Mesodermal cell (in vitro differentiated cells): ENCODE measurements around the gene HTR1E. TPM values are rescaled to one million over a fixed set of nuclear protein-coding genes. Genes with fewer than 3 reads are reported as not detected.
"Not testable (repeated sequence)": the region's sequence is repeated elsewhere in the genome, so short reads cannot be mapped to it uniquely, and the experiment has no call there.

ENCODE experiments used
- H3K27ac ChIP-seq: 2 replicates; pipeline ENCODE4 v1.7.0; 2013; ENCODE audit warnings: mild to moderate bottlenecking, low read depth, low read length, moderate library complexity; ENCODE audit not compliant: severe bottlenecking
- H3K36me3 ChIP-seq: 2 replicates; pipeline ENCODE4 v1.7.1; 2013; ENCODE audit warnings: mild to moderate bottlenecking, low read length, moderate library complexity; ENCODE audit not compliant: control insufficient read depth, insufficient read depth
- H3K4me1 ChIP-seq: one replicate; pipeline ENCODE4 v1.7.1; 2013; ENCODE audit warnings: mild to moderate bottlenecking, low read length; ENCODE audit not compliant: insufficient read depth, control insufficient read depth, poor library complexity, severe bottlenecking
- H3K4me3 ChIP-seq: 2 replicates; pipeline ENCODE4 v1.7.0; 2013; ENCODE audit warnings: low read length, control low read depth, mild to moderate bottlenecking; ENCODE audit not compliant: insufficient read depth, poor library complexity, severe bottlenecking; ENCODE audit errors: extremely low read depth
- H3K9me3 ChIP-seq: 2 replicates; pipeline ENCODE4 v1.7.1; 2013; ENCODE audit warnings: mild to moderate bottlenecking, low read length, moderate library complexity; ENCODE audit not compliant: control insufficient read depth
- WGBS, 2 experiments: methylation state at CpG; one replicate each; pipeline ENCODE4 v1.1.5; 2013; ENCODE audit warnings: missing lambda C conversion rate in 2 of 2; ENCODE audit not compliant: insufficient coverage in 2 of 2; 5-methylcytosine and 5-hydroxymethylcytosine counted together
- polyA plus RNA-seq, 2 experiments: library from polyadenylated mRNA; stranded (reverse); fragments of 50-300 nt; gene quantifications; one replicate each; pipeline ENCODE4 v1.2.3, GENCODE V29; 2013

HTR1E gene
- polyA plus RNA-seq (2013, experiment 1 of 2), result 1.9 TPM
- polyA plus RNA-seq (2013, experiment 2 of 2), result 3.5 TPM

GRCh38 chr6:86937219-86938079 is at the start of gene HTR1E:
HTR1E (plus strand) TSS chr6:86937528; CDS start chr6:87015335, 77,807 bp downstream.
- Histone ChIP-seq H3K4me1 (no peaks in the 10 kb centered on the region), H3K27ac (no peak within 1 kb of the TSS), H3K4me3 (peak within 1 kb of the TSS; percentile 33), H3K9me3 (no peaks in the 10 kb centered on the region), H3K36me3 (no peaks in the 10 kb centered on the region)
- 2 to 8% methylated on average over 30 to 46 of the region's 55 CpGs for WGBS, 2 experiments

- WGBS, 2 experiments, result no CpG with 5 or more reads among the region's 4 CpGs
- H3K36me3 ChIP-seq, result no peaks in the 10 kb centered on the region
- no peaks in the 10 kb centered on the region for H3K4me1 ChIP-seq
- no peak overlapping the region for H3K4me3 ChIP-seq
- no peak overlapping the region for H3K27ac ChIP-seq
- H3K9me3 ChIP-seq, result no peaks in the 10 kb centered on the region
Measured at GRCh38 chr6:86888301-86888700, 49.0 kb upstream of the HTR1E start.

GRCh38 chr6:86897265-86897664 is 40.1 kb upstream of the HTR1E start:
- WGBS, 2 experiments, result 92 to 94% methylated on average over 6 to 7 of the region's 8 CpGs
- not testable (repeated sequence) for H3K27ac ChIP-seq, H3K36me3 ChIP-seq, H3K4me3 ChIP-seq, H3K9me3 ChIP-seq, H3K4me1 ChIP-seq

GRCh38 chr6:86913795-86914194 is 23.5 kb upstream of the HTR1E start:
- WGBS, 2 experiments, result 60 to 100% methylated on average over 1 to 2 of the region's 2 CpGs
- Histone ChIP-seq H3K4me1 (no peaks in the 10 kb centered on the region), H3K27ac (no peak overlapping the region), H3K9me3 (no peaks in the 10 kb centered on the region), H3K4me3 (no peak overlapping the region), H3K36me3 (no peaks in the 10 kb centered on the region)

GRCh38 chr6:86916393-86916792 is 20.9 kb upstream of the HTR1E start:
- 85% methylated on average over 2 of the region's 2 CpGs; no CpG with 5 or more reads in 1 of the 2 experiments for WGBS, 2 experiments
- no peaks in the 10 kb centered on the region for H3K9me3 ChIP-seq
- H3K4me1 ChIP-seq, result no peaks in the 10 kb centered on the region
- no peak overlapping the region for H3K4me3 ChIP-seq
- no peaks in the 10 kb centered on the region for H3K36me3 ChIP-seq
- H3K27ac ChIP-seq, result no peak overlapping the region

GRCh38 chr6:86927138-86927537 is 10.2 kb upstream of the HTR1E start:
- not testable (repeated sequence) for H3K4me3 ChIP-seq, H3K9me3 ChIP-seq, H3K27ac ChIP-seq, H3K36me3 ChIP-seq, H3K4me1 ChIP-seq
- 100% methylated on average over 1 of the region's 2 CpGs for WGBS, 2 experiments

- 83 to 100% methylated on average over 1 to 4 of the region's 11 CpGs for WGBS, 2 experiments
- not testable (repeated sequence) for H3K9me3 ChIP-seq, H3K27ac ChIP-seq, H3K4me3 ChIP-seq, H3K4me1 ChIP-seq, H3K36me3 ChIP-seq
Measured at GRCh38 chr6:86927859-86928258, 9.5 kb upstream of the HTR1E start.

GRCh38 chr6:86934365-86934764 is 3.0 kb upstream of the HTR1E start:
- Histone ChIP-seq H3K9me3 (no peaks in the 10 kb centered on the region), H3K4me3 (no peak overlapping the region), H3K27ac (no peak overlapping the region), H3K36me3 (no peaks in the 10 kb centered on the region), H3K4me1 (no peaks in the 10 kb centered on the region)
- 100% methylated on average over 1 of the region's 1 CpG for WGBS, 2 experiments

GRCh38 chr6:86936834-86937218 is 502 bp upstream of the HTR1E start:
- Histone ChIP-seq H3K27ac (no peak overlapping the region), H3K4me3 (peak overlapping the region; percentile 33), H3K36me3 (no peaks in the 10 kb centered on the region), H3K4me1 (no peaks in the 10 kb centered on the region), H3K9me3 (no peaks in the 10 kb centered on the region)
- 8 to 10% methylated on average over 8 to 11 of the region's 12 CpGs for WGBS, 2 experiments

GRCh38 chr6:86938814-86939213 is 1.5 kb downstream of the HTR1E start:
- H3K27ac ChIP-seq, result no peak overlapping the region
- H3K4me1 ChIP-seq, result no peaks in the 10 kb centered on the region
- H3K9me3 ChIP-seq, result no peaks in the 10 kb centered on the region
- 86 to 94% methylated on average over 3 of the region's 4 CpGs for WGBS, 2 experiments
- H3K36me3 ChIP-seq, result no peaks in the 10 kb centered on the region
- no peak overlapping the region for H3K4me3 ChIP-seq

GRCh38 chr6:86941461-86941860 is 4.1 kb downstream of the HTR1E start:
- 100% methylated on average over 1 of the region's 1 CpG; no CpG with 5 or more reads in 1 of the 2 experiments for WGBS, 2 experiments
- H3K36me3 ChIP-seq, result no peaks in the 10 kb centered on the region
- no peak overlapping the region for H3K27ac ChIP-seq
- H3K9me3 ChIP-seq, result no peaks in the 10 kb centered on the region
- no peak overlapping the region for H3K4me3 ChIP-seq
- no peaks in the 10 kb centered on the region for H3K4me1 ChIP-seq
